ENCODE data around the gene CECR2.

Gene CECR2

DNA sequence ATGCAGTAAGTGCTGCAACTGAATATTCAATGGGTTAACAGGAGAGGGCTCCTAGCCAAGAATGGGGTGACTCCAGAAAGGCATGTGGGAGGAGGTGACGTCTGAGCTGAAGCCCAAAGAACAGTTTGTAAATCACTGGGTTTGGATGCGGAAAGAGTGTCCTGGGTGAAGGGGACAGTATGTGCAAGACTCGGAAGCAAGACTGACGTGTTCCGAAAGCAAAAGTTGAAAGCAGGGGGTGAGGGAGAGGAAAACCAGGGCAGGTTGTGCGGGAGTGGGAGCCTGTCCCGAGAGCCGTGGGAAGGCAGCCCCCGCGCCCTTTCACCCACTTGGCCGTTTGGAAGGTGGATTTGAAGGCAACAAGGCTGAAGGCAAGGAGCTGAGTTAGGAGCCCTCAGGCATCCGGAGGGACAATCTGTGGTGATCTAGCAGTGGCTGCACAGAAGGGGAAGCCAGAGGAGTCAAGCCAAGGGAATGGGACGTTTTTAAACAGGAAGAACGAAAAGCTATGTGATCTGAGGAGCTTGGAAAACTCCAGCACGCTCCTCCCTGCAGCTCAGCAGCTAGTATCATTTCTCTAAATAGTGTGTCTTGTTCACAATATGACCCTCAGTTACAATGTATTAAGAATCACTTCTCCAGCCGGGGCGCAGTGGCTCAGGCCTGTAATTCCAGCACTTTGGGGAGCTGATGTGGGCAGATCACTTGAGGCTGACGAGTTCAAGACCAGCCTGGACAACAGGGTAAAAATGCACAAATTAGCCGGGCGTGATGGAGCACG lies 201.8 kb downstream of the CECR2 start:
- peak; percentile 86 for DNase-seq (ENCODE audit: low spot score)

DNA sequence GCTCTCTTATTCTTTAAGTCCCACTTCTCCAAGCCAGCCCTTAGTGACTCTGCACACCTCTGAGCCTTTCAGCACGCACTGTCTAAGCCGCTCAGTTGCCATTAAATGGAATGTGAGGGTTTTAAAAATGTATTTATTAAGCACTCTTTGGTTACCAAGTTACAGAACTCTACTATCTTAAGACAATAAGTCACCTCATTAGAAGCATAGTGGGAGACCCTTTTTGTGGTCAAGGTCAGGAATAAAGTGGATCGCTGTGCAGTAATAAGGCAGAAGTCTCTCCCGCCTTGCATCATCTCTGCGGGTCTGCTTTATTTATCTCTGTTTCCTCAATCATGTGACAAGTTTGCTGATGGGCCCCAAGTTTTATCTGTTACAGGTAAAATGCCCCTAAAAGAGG lies 205.9 kb downstream of the CECR2 start:
- DNase-seq (ENCODE audit: low spot score): no peak

DNA sequence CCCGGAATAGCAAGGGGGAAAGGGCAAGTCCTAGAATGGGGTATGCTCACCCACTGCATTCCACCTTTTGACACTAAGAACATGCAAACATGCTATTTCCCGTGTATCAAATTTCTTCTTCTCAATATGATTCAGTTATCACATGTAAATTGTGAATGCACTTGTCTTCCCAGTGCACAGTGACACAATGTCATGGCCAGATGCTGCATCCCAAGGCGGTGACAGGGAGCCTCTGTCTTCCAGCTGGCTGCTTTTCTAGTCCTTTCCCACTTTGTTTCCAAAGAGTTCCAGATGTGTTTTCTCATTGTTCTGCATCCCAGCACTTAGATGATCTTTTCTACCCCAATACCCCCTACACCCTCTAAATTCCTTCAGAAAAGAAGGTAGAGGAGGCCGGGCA lies 206.4 kb downstream of the CECR2 start:
- peak; percentile 57 for DNase-seq (ENCODE audit: low spot score)

DNA sequence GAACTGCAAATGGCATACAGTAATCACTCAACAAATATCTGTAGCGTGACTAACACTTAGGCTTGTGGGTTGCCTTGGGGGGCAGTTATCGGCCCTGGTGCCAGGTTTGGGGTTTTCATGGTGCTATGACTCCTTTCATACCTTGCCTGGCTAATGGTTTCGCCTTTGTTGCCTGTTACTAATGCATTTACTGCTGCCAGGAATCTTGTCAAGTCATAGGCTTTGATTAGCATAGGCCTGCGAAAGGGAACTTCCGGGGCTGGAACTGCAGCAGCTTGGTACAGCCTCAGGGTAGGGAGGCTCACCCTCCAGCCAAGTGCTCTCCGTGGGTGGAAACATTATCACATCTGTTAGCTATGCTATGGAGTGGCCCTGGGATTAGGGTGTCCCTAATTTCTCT lies 207.2 kb downstream of the CECR2 start:
- DNase-seq (ENCODE audit: low spot score): no peak

DNA sequence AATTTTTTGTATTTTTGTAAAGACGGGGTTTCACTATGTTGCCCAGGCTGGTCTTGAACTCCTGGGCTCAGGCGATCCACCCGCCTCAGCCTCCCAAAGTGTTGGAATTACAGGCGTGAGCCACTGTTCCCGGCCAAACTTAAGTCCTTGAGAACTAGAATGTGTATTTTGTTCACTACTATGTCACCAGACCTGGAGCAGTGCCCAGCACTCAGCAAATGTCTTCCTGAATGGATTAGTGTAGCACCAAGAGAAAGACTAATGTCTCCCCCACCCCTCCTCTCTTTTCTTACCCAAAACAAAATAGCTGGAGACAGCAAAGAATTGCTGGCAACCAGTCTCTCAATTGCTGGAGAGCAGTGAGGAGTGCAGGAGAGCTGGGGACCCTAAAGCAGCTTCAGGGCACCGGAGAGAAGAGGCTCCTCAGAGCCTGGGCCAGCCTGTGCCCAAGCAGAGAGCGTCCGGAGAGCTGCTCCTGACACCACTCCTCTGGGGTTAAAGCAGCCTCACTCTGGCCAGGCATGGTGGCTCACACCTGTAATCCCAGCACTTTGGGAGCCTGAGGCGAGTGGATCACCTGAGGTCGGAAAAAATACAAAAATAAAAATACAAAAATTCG lies 209.0 kb downstream of the CECR2 start:
- peak; percentile 83 for DNase-seq (ENCODE audit: low spot score)

DNA sequence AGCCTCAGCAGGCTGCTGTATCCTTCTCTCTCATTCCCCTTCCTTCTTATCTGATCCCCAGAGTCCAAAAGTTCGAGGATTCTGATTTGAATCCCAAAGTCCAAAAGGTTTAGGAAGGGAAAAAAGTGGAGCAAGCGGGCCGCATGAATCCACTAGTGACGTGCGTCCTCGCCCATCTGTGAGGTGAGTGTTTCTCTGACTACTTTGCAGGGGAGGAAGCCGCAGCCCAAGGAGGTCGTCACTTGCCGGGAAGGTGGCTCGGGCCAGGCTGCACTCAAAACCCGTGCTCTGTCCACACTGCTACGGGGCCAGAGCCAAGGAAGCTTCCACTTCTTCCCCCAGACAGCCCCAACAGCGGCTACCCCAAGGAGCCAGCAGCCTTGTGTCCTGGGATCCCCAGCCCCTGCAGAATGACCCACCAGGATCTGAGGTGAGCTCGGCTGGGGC lies 210.3 kb downstream of the CECR2 start:
- DNase-seq (ENCODE audit: low spot score): no peak

DNA sequence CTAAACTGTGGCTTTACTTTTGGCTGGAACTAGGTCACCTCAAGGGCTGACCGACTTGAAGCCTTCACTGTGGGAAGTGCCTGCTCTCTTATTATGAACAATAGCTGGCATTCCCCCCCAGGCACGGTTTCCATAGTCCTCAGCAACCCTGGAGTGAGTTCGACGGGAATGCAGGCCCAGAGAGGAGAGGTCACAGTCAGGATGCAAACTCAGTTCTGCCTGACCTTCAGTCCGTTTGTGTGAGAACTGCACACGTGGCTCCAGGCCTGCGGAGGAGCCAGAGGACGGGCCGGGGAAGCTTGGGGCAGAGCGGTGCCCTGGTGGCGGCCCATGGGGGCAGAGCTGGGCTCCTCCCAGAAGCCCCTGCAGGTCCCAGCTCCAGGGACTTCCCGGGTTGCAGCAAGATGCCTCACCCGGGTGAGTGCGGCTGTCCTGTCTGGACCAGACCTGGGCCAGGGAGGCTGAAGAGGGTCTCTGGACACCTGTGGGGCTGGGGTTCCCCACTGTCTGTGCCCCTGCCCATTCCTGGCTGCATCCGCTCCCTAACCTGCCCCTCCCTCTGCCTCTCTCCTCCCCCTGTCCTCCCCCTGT lies 211.3 kb downstream of the CECR2 start:
- DNase-seq (ENCODE audit: low spot score): no peak

DNA sequence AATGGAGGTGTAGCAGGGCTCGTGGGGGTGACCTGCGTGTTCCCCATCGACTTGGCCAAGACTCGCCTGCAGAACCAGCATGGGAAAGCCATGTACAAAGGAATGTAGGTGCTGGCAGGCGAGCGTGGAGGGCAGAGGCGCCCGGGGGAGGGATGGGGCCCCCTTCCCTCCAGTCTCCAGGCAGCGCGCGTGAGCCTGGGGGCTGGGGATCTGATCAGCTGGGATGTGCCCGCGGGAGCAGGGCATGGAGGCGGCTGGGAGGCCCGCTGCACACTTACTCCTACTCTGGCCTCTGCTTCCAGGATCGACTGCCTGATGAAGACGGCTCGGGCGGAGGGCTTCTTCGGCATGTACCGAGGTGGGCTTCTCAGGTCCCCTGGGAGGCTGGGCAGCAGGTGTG lies 211.8 kb downstream of the CECR2 start:
- no peak for DNase-seq (ENCODE audit: low spot score)

DNA sequence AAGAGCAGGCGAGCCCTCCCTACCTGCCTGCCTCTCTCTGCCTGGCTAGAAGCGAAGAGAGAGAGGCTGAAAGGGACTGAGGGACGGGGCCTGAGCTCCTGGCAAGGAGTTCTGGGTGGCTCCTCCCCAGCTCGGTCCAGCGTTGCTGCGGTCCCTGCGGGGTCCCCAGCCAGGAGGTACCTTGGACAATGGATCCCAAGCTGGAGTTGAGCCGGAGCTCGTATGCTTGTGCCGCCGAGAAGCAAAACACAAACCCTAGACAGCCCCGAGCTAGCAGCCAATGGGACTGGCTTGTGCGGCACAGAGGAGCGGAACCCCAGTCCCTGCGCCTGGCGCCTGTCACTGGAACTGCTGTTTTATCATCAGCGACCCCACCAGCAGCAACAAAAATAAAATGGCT lies 212.4 kb downstream of the CECR2 start:
- DNase-seq (ENCODE audit: low spot score): no peak

DNA sequence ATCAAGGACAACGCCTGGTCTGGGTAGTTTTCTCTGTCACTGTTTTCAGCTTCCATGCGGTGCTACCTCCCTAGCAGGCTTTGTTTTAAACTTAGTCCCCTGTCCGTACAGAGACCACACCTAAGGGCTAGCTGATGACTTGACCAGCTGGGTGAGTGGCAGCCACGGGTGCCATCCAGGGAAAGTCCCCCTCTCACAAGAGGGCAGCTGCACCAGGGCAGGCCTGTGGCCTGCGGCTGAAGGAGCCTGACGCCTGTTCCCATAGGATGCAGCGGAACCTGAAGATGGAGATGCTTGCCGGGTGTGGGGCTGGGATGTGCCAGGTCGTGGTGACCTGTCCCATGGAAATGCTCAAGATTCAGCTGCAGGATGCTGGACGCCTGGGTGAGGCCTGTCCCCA lies 213.9 kb downstream of the CECR2 start:
- DNase-seq (ENCODE audit: low spot score): no peak

DNA sequence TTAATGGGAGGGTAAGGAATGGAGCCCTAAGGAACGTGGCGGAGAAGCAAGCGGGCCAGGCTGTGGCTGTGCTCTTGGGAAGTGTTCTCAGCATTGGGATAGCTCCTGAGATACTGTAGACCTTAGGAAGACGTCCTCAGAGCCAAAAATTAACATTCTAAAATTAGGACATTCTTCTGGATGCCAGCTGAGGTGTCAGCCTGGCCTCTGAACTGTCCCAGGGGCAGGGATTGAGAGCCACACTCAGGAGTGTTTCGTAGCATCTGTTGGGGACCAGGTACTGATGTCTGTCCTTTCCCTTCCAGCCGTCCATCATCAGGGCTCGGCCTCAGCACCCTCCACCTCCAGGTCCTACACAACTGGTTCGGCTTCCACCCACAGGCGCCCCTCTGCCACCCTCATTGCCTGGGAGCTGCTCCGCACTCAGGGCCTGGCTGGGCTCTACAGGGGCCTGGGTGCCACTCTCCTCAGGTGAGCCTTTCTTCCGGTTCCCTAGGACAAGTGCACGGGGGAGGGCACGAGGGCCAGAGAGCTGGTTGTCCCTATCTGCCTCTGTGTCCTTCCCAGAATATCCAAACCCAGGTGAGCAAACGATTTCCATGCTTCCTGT lies 217.7 kb downstream of the CECR2 start:
- no peak for DNase-seq (ENCODE audit: low spot score)

DNA sequence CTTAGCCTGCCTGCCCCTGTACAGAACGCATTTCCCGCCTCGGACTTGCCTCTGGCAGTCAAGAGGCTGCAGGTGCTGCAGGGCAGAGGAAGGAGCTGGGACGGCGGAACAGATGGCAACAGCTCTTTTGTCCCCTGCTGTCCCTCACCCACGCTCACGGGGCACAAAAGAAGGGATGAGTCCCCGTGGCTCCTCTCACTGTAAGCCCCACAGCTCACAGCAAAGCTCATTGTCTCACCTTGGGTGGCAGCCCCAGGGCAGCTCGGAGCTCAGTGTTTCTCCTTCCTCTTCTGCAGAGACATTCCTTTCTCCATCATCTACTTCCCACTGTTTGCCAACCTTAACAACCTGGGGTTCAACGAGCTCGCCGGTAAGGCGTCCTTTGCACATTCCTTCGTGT lies 218.4 kb downstream of the CECR2 start:
- DNase-seq (ENCODE audit: low spot score): no peak

DNA sequence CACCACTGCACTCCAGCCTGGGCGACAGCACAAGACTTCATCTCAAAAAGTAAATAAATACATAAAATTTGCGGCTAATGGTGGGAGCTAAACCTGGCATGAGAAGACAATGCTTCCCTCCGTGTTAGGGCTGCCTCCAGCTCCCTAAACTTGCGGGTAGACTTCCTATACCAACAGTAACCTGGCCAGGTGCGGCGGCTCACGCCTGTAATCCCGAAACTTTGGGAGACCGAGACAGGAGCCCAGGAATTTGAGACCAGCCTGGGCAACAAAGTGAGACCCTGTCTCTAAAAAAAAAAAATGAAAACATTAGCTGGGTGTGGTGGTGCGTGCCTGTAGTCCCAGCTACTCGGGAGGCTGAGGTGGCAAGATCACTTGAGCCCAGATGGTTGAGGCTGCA lies 219.3 kb downstream of the CECR2 start:
- no peak for DNase-seq (ENCODE audit: low spot score)

DNA sequence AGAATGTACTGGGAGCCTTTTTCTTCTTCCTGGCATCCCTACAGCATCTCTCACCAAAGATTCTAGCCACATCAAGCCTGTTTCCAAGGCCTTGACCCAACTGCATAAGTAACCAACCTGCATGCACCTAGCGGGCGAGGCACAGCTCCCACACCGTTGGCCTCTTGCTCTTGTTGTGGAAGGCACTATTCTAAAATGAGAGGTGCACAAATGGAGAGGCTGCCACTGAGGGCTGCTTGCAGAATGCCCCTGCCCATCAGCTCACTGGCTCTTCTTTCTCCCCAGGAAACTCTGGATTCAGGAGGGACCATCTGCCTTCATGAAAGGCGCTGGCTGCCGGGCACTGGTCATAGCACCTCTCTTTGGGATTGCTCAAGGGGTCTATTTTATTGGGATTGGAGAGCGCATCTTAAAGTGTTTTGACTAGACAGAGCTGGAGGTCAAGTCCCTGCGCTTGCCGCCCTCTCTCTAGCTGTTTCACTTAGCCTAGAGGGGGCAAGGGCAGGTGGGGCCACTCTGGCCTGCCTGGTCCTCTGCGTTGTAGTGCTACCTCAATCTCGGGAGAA lies 220.6 kb downstream of the CECR2 start:
- DNase-seq (ENCODE audit: low spot score): no peak

DNA sequence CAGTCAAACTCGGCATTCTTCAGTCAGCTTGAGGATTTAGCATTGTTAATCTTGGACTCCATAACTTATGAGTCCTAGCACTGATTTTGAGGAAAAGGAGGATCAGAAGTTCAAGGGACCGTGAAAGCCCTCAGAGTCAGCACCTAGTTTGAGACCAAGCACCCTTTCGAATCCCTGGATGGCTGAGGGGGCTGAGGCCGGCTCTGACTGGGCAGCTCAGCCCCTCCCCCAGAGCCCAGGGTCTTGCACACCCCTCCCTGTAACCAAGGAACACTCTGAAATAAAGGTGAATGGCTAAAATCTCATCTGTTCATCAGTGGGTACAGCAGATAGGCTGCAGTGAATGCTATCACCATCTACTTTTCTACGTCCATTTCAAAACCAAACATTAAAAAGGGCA lies 221.3 kb downstream of the CECR2 start:
- no peak for DNase-seq (ENCODE audit: low spot score)

DNA sequence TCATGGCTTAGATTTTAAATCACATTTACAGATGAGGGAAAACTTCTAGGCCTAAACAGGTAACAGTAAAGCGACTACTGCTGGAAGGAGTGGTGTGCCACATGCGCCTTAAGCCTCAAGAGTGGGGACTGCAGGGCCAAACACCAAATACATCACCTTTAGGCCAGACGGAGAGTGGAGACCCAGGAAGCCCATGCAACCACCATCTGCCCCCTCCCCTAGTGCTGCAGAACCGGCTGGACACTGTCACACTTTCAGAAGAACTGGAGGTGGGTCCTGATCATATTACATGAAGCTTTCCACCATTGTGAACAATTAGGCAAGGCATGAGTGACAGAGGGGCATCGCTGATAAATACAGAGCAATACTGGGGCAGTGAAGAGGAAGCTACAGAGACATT lies 222.9 kb downstream of the CECR2 start:
- no peak for DNase-seq (ENCODE audit: low spot score)

DNA sequence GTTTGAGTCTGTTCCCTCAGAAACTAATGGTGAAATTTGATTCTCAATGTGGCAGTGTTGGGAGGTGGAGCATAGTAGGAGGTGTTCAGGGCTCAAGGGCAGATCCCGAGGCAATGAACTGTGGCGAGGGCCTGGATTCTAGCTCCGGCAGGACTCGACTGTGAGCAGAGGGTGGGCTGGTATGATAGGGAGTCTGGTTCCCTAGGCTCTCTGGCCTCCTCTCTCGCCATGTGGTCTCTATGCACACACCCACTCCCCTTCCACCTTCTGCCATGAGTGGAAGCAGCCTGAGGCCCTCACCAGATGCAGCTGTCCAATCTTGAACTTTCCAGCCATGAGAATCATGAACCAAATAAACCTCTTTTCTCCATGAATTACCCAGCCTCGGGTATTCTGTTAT lies 227.0 kb downstream of the CECR2 start:
- DNase-seq (ENCODE audit: low spot score): no peak

DNA sequence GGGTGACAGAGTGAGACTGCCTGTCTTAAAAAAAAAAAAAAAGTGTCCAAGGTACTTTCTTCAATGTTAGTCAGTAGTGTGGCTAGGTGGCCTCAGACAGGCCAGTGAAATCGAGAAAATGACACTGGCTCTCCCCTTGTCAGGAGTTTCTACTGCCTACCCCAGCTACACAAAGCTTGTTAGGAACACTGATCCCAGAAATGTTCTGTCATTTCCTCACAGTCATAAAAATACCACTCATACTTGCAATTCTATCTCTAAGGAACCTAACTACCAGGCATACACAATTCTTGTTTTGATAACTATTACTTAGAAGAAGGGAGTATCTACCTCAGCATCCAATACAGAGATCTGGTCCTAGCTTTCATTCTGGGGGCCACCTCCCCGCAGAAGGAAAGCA lies 228.0 kb downstream of the CECR2 start:
- no peak for DNase-seq (ENCODE audit: low spot score)

DNA sequence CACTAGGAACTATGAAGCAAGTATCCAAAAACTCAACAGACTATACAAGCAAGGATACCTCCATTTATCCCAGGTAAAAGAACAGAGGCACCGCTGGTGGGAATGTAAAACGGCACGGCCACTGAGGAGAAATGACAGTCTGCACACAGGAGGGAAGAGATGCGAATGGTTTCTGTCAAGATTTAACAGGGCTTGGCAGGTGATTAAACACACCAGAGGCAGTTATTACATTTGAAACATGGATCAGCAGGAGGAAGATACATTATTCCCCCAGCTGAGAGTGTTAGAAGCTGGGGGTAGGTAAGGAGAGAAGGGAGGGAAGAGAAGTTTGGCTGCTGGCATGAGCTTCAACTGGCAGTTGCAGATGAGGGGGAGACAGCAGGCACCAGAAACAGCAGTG lies 229.1 kb downstream of the CECR2 start:
- DNase-seq (ENCODE audit: low spot score): no peak

DNA sequence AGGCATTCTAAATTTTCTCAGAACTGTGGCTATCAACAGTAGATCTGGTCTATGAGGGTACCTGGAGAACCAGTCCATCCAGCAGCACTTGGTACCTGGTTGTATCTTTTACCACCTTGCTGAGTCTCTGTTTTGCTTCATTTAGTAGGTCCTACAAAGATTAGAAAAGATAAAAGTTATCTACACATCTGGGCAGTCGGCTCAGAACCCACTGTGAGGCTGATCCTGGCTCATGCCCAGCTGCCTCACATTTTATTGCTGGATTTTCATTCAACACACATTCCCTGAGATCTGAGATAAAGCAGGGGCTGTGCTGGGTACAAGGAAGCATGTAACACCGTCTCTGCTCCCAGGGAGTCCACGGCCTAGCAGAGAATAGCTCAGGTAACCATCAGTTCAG lies 231.8 kb downstream of the CECR2 start:
- DNase-seq (ENCODE audit: low spot score): no peak

DNA sequence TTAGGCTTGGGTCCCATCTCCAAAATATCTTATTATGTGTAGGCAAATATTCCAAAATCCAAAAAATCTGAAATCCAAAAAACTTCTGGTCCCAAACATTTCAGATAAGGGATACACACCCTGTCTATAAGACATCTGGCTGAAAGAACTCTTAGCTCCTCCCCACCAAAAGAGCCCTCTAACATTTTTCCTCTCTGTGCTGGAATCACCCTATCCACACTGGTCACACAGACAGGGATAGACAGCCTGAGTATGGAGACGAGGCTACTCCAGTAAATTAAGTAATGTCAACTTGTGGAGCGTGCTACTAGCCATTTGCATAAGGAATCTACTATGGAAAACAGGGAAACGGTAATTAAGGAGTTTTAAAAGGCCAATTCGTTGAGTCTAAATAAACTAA lies 234.4 kb downstream of the CECR2 start:
- DNase-seq (ENCODE audit: low spot score): no peak

DNA sequence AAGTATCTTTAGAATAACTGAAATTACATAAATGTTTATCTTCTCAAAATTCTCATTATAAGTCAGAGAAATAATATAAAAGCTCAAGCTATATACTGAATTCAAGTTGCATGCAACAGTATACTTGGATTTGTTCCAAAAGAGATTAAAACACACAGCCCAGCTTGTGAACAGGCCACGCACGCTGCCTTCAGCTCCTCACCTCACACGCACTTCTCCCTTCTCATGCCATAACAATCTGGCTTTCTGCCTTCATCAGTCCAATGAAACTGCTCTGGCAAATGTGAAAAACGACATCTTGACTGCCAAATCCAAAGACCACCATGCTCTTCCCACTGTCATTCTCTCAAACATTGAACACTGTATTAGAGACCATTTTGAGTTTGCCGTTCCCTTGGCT lies 237.2 kb downstream of the CECR2 start:
- DNase-seq (ENCODE audit: low spot score): no peak
